ENCODE measurements around the gene ZFAND3.
A peak's percentile ranks its signal among the peaks of the same experiment; 100 is the strongest.
"Not testable (repeated sequence)": the region's sequence is repeated elsewhere in the genome, so short reads cannot be mapped to it uniquely, and the experiment has no call there.

Gene ZFAND3

GRCh38 chr6:38015341-38015740 is 195.8 kb downstream of the ZFAND3 start:
- DNase-seq: no peak

GRCh38 chr6:38016824-38017223 is 197.3 kb downstream of the ZFAND3 start:
- peak; percentile 31 to 43 for DNase-seq

- DNase-seq: no peak
Measured at GRCh38 chr6:38018755-38019165, 199.2 kb downstream of the ZFAND3 start.

- DNase-seq: no peak
Measured at GRCh38 chr6:38020593-38020992, 201.1 kb downstream of the ZFAND3 start.

GRCh38 chr6:38021029-38021428 is 201.5 kb downstream of the ZFAND3 start:
- DNase-seq: no peak

- no peak for DNase-seq
Measured at GRCh38 chr6:38021571-38021970, 202.0 kb downstream of the ZFAND3 start.

- no peak for DNase-seq
Measured at GRCh38 chr6:38022688-38023087, 203.2 kb downstream of the ZFAND3 start.

- no peak for DNase-seq
Measured at GRCh38 chr6:38024908-38025307, 205.4 kb downstream of the ZFAND3 start.

- DNase-seq: no peak
Measured at GRCh38 chr6:38025451-38025850, 205.9 kb downstream of the ZFAND3 start.

- no peak for DNase-seq
Measured at GRCh38 chr6:38027685-38028373, 208.3 kb downstream of the ZFAND3 start.

GRCh38 chr6:38030380-38030779 is 210.9 kb downstream of the ZFAND3 start:
- DNase-seq: no peak

- no peak for DNase-seq
Measured at GRCh38 chr6:38032797-38033196, 213.3 kb downstream of the ZFAND3 start.

GRCh38 chr6:38033442-38033982 is 214.0 kb downstream of the ZFAND3 start:
- DNase-seq: no peak

GRCh38 chr6:38034274-38034914 is 214.9 kb downstream of the ZFAND3 start:
- DNase-seq: peak; percentile 40 to 69

- no peak for DNase-seq
Measured at GRCh38 chr6:38035478-38035877, 216.0 kb downstream of the ZFAND3 start.

- no peak for DNase-seq
Measured at GRCh38 chr6:38039502-38039901, 220.0 kb downstream of the ZFAND3 start.

GRCh38 chr6:38040254-38040653 is 220.7 kb downstream of the ZFAND3 start:
- no peak for DNase-seq

GRCh38 chr6:38043259-38043753 is 223.8 kb downstream of the ZFAND3 start:
- no peak for DNase-seq

GRCh38 chr6:38045701-38046305 is 226.3 kb downstream of the ZFAND3 start:
- DNase-seq: no peak

GRCh38 chr6:38047562-38047961 is 228.0 kb downstream of the ZFAND3 start:
- no peak for DNase-seq

GRCh38 chr6:38049861-38050397 is 230.4 kb downstream of the ZFAND3 start:
- DNase-seq: not testable (repeated sequence)

GRCh38 chr6:38051819-38052434 is 232.4 kb downstream of the ZFAND3 start:
- DNase-seq: no peak
